WTC11 (cell line): Measurements from ENCODE around the gene GNRH2.

Source experiments
- JUN ChIP-seq: sonication (generic); formaldehyde crosslinking; IDR thresholded peaks from 2 replicates; pipeline ENCODE4 v1.8.0; 2023; ENCODE audit warnings: mild to moderate bottlenecking, missing genetic modification reagents
- OVOL2 ChIP-seq: fragments of 250-450 bp; sonication (Bioruptor Pico); IDR thresholded peaks from 2 replicates; pipeline ENCODE4 v1.9.0; 2021; ENCODE audit warnings: mild to moderate bottlenecking, borderline replicate concordance
- ZNF396 ChIP-seq: fragments of 250-450 bp; sonication (Bioruptor Pico); IDR thresholded peaks from 2 replicates; pipeline ENCODE4 v1.8.0; 2021; ENCODE audit warnings: mild to moderate bottlenecking, moderate library complexity, borderline replicate concordance
- TF ChIP-seq, protein P1 (sequence below): fragments of 200-600 bp; IDR thresholded peaks from 2 replicates; pipeline ENCODE4 v1.8.0; 2022; ENCODE audit warnings: antibody characterized with exemption
- TF ChIP-seq, protein P2 (sequence below): sonication (generic); formaldehyde crosslinking; IDR thresholded peaks from 2 replicates; pipeline ENCODE4 v1.8.0; 2022; ENCODE audit warnings: missing genetic modification reagents

DNA sequence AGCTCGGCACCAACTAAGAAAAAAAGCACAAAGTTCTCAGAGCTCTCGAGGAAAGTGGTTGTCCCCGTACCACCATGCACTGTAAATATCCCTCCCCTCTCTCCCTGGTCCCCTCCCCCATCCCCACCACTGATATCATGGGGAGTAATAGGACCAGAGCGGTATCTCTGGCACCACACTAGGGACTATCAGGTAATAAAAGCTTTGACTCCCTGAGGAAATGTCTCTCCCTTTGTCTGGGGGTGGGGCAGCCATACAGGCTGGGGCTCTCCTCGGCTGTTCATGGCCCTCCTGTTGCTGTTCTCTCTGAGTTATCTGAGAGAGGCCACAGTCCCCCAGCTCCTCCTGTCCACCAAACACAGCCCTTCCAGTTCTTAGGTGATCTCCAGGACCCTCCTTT, 5.0 kb upstream of the GNRH2 start:
- TF ChIP-seq, protein P1, sequence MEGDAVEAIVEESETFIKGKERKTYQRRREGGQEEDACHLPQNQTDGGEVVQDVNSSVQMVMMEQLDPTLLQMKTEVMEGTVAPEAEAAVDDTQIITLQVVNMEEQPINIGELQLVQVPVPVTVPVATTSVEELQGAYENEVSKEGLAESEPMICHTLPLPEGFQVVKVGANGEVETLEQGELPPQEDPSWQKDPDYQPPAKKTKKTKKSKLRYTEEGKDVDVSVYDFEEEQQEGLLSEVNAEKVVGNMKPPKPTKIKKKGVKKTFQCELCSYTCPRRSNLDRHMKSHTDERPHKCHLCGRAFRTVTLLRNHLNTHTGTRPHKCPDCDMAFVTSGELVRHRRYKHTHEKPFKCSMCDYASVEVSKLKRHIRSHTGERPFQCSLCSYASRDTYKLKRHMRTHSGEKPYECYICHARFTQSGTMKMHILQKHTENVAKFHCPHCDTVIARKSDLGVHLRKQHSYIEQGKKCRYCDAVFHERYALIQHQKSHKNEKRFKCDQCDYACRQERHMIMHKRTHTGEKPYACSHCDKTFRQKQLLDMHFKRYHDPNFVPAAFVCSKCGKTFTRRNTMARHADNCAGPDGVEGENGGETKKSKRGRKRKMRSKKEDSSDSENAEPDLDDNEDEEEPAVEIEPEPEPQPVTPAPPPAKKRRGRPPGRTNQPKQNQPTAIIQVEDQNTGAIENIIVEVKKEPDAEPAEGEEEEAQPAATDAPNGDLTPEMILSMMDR = no peak
- TF ChIP-seq JUN (no peak), OVOL2 (no peak), ZNF396 (CRISPR knock-in tag) (no peak)
- TF ChIP-seq, protein P2, sequence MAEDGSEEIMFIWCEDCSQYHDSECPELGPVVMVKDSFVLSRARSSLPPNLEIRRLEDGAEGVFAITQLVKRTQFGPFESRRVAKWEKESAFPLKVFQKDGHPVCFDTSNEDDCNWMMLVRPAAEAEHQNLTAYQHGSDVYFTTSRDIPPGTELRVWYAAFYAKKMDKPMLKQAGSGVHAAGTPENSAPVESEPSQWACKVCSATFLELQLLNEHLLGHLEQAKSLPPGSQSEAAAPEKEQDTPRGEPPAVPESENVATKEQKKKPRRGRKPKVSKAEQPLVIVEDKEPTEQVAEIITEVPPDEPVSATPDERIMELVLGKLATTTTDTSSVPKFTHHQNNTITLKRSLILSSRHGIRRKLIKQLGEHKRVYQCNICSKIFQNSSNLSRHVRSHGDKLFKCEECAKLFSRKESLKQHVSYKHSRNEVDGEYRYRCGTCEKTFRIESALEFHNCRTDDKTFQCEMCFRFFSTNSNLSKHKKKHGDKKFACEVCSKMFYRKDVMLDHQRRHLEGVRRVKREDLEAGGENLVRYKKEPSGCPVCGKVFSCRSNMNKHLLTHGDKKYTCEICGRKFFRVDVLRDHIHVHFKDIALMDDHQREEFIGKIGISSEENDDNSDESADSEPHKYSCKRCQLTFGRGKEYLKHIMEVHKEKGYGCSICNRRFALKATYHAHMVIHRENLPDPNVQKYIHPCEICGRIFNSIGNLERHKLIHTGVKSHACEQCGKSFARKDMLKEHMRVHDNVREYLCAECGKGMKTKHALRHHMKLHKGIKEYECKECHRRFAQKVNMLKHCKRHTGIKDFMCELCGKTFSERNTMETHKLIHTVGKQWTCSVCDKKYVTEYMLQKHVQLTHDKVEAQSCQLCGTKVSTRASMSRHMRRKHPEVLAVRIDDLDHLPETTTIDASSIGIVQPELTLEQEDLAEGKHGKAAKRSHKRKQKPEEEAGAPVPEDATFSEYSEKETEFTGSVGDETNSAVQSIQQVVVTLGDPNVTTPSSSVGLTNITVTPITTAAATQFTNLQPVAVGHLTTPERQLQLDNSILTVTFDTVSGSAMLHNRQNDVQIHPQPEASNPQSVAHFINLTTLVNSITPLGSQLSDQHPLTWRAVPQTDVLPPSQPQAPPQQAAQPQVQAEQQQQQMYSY (CRISPR knock-in tag) = no peak
